Adrenal gland (tissue), 5 donors: ENCODE measurements around the gene ERCC6L.

ENCODE experiments used
- CTCF ChIP-seq, 6 experiments: fragments of 450-650 bp in 4 of 6; fragments of 200-600 bp in 2 of 6; sonication (generic) in 1 of 6; IDR thresholded peaks; 1 replicate in 5 of 6; 2 replicates in 1 of 6; pipeline versions ENCODE4 v1.5.1 to v1.8.0; 2016 to 2021; ENCODE audit warnings: antibody characterized with exemption in 6 of 6, mild to moderate bottlenecking in 2 of 6, moderate library complexity in 1 of 6
- POLR2A ChIP-seq, 2 donors: fragments of 450-650 bp; IDR thresholded peaks; one replicate each; pipeline ENCODE4 v1.6.1; 2017; ENCODE audit warnings: antibody characterized with exemption in 2 of 2, mild to moderate bottlenecking in 2 of 2, moderate library complexity in 1 of 2
- donor health status: DM: no; HTN: no; CAD: no.

- TF ChIP-seq CTCF (IDR thresholded peaks at IDR 0.05) (no peak), POLR2A (IDR thresholded peaks at IDR 0.05) (no peak)
Measured at GRCh38 chrX:72280321-72280845, 41.6 kb upstream of the ERCC6L start.
